MM.1S (cell line): ENCODE measurements around the gene MARK3.

Experiments used
- DNase-seq: peaks from one replicate; pipeline ENCODE4 v3.0.0-alpha.2; 2015
- H2AFZ ChIP-seq: fragments of 300-600 bp; sonication (generic); 2 replicates; pipeline ENCODE4 v1.6.0; 2016; ENCODE audit warnings: antibody characterized with exemption, low read length
- H3F3A ChIP-seq: fragments of 300-600 bp; sonication (generic); 2 replicates; pipeline ENCODE4 v1.6.1; 2016; ENCODE audit warnings: mild to moderate bottlenecking, antibody characterized with exemption, low read length, moderate library complexity, mixed read lengths; ENCODE audit not compliant: insufficient read depth
- H3K27ac ChIP-seq: fragments of 300-600 bp; sonication (generic); 2 replicates; pipeline ENCODE4 v1.5.1; 2016; ENCODE audit warnings: mild to moderate bottlenecking, low read length
- H3K27me3 ChIP-seq: fragments of 300-600 bp; sonication (generic); replicated peaks from 2 replicates; pipeline ENCODE4 v1.6.0; 2016; ENCODE audit warnings: low read length; ENCODE audit not compliant: insufficient read depth
- H3K36me3 ChIP-seq: fragments of 300-600 bp; sonication (generic); replicated peaks from 2 replicates; pipeline ENCODE4 v1.6.1; 2016; ENCODE audit warnings: mild to moderate bottlenecking, low read length, mixed read lengths; ENCODE audit not compliant: insufficient read depth
- H3K4me1 ChIP-seq: fragments of 300-600 bp; sonication (generic); 2 replicates; pipeline ENCODE4 v1.6.1; 2016; ENCODE audit warnings: low read length, mixed read lengths
- H3K4me2 ChIP-seq: fragments of 300-600 bp; sonication (generic); 2 replicates; pipeline ENCODE4 v1.6.0; 2016; ENCODE audit warnings: low read depth, low read length
- H3K4me3 ChIP-seq: fragments of 300-600 bp; sonication (generic); 2 replicates; pipeline ENCODE4 v1.5.1; 2016; ENCODE audit warnings: low read length, mixed read lengths
- H3K79me2 ChIP-seq: fragments of 300-600 bp; sonication (generic); 2 replicates; pipeline ENCODE4 v1.6.1; 2016; ENCODE audit warnings: mixed run types, low read length, mixed read lengths
- H3K9ac ChIP-seq: fragments of 300-600 bp; sonication (generic); 2 replicates; pipeline ENCODE4 v1.6.1; 2016; ENCODE audit warnings: low read length, mixed read lengths
- H3K9me2 ChIP-seq: fragments of 300-600 bp; sonication (generic); replicated peaks from 2 replicates; pipeline ENCODE4 v1.6.1; 2016; ENCODE audit warnings: mild to moderate bottlenecking, low read length, mixed read lengths; ENCODE audit not compliant: insufficient read depth
- H3K9me3 ChIP-seq: fragments of 300-600 bp; sonication (generic); replicated peaks from 2 replicates; pipeline ENCODE4 v1.6.1; 2016; ENCODE audit warnings: mild to moderate bottlenecking, low read length, mixed read lengths; ENCODE audit not compliant: insufficient read depth
- H4K20me1 ChIP-seq: fragments of 300-600 bp; sonication (generic); 2 replicates; pipeline ENCODE4 v1.6.1; 2016; ENCODE audit warnings: mild to moderate bottlenecking, low read length, moderate library complexity, mixed read lengths; ENCODE audit not compliant: insufficient read depth
- EZH2 ChIP-seq: fragments of 300-600 bp; sonication (generic); optimal IDR thresholded peaks from 2 replicates; pipeline ENCODE3; 2017; ENCODE audit warnings: low read depth, mild to moderate bottlenecking, antibody characterized with exemption, low read length, mixed read lengths
- EZH2phosphoT487 ChIP-seq: fragments of 300-600 bp; sonication (generic); IDR thresholded peaks from 2 replicates; pipeline ENCODE4 v1.6.1; 2018; ENCODE audit warnings: antibody characterized with exemption, low read length
- TF ChIP-seq, protein P1 (sequence below): fragments of 300-600 bp; sonication (generic); IDR thresholded peaks from 2 replicates; pipeline ENCODE4 v1.5.1; 2016; ENCODE audit warnings: antibody characterized with exemption, low read length, mixed read lengths

Gene MARK3

GRCh38 chr14:103519043-103519836, 134.0 kb downstream of the MARK3 start:
- H3F3A ChIP-seq = no peaks in the 10 kb centered on the region
- no peaks in the 10 kb centered on the region for H3K4me1 ChIP-seq
- no peak overlapping the region for H3K4me3 ChIP-seq
- H3K27ac ChIP-seq = no peak overlapping the region
- TF ChIP-seq EZH2 (no peak), EZH2phosphoT487 (no peak)
- TF ChIP-seq, protein P1, sequence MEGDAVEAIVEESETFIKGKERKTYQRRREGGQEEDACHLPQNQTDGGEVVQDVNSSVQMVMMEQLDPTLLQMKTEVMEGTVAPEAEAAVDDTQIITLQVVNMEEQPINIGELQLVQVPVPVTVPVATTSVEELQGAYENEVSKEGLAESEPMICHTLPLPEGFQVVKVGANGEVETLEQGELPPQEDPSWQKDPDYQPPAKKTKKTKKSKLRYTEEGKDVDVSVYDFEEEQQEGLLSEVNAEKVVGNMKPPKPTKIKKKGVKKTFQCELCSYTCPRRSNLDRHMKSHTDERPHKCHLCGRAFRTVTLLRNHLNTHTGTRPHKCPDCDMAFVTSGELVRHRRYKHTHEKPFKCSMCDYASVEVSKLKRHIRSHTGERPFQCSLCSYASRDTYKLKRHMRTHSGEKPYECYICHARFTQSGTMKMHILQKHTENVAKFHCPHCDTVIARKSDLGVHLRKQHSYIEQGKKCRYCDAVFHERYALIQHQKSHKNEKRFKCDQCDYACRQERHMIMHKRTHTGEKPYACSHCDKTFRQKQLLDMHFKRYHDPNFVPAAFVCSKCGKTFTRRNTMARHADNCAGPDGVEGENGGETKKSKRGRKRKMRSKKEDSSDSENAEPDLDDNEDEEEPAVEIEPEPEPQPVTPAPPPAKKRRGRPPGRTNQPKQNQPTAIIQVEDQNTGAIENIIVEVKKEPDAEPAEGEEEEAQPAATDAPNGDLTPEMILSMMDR = no peak
- H3K4me2 ChIP-seq = no peak overlapping the region
- H3K27me3 ChIP-seq = no peaks in the 10 kb centered on the region; the same call in 1 of the 2 replicates
- no peaks in the 10 kb centered on the region for H3K9me3 ChIP-seq
- H3K36me3 ChIP-seq = no peaks in the 10 kb centered on the region
- no peaks in the 10 kb centered on the region for H3K9me2 ChIP-seq
- no peak for DNase-seq
- no peaks in the 10 kb centered on the region for H4K20me1 ChIP-seq
- no peak overlapping the region for H2AFZ ChIP-seq
- no peaks in the 10 kb centered on the region for H3K79me2 ChIP-seq
- H3K9ac ChIP-seq = no peak overlapping the region

- Histone ChIP-seq H2AFZ (no peak overlapping the region), H3F3A (no peaks in the 10 kb centered on the region), H3K4me2 (no peak overlapping the region), H3K9ac (no peak overlapping the region), H4K20me1 (no peaks in the 10 kb centered on the region), H3K4me3 (no peak overlapping the region), H3K27ac (no peak overlapping the region), H3K79me2 (no peaks in the 10 kb centered on the region), H3K4me1 (no peaks in the 10 kb centered on the region), H3K36me3 (no peaks in the 10 kb centered on the region), H3K9me2 (no peaks in the 10 kb centered on the region), H3K27me3 (no peaks in the 10 kb centered on the region; the same call in 1 of the 2 replicates), H3K9me3 (no peaks in the 10 kb centered on the region)
- DNase-seq = no peak
- TF ChIP-seq, protein P1 = no peak
- TF ChIP-seq EZH2 (no peak), EZH2phosphoT487 (no peak)
Observed at GRCh38 chr14:103519837-103520212, 134.6 kb downstream of the MARK3 start.

DNA sequence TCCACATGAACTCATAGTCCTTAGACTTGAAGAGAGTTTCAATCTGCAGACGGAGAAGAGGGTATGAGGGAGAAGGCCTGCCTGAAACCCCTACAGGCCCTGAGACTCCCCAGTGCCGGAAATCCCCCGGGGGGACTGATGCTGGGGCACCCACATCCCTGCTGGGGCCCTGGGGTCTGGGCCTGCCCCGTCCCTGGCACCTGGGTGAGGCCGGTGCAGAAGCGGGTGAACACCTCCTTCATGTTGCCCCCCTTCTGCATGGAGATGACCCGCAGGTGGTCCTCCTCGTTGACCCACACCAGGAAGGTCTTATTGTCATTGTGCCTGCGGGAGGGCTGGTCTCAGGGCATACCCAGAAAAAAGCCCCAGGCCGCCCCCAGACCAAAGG, 135.0 kb downstream of the MARK3 start:
- no peaks in the 10 kb centered on the region for H3K79me2 ChIP-seq
- peak overlapping the region; percentile 60 for H3K4me2 ChIP-seq
- TF ChIP-seq, protein P1 = no peak
- TF ChIP-seq EZH2 = no peak
- TF ChIP-seq EZH2phosphoT487 = no peak
- H3K9me3 ChIP-seq = no peaks in the 10 kb centered on the region
- H4K20me1 ChIP-seq = no peaks in the 10 kb centered on the region
- H3K4me3 ChIP-seq = peak overlapping the region; percentile 57; the same call in 1 of the 2 replicates
- H2AFZ ChIP-seq = no peak overlapping the region
- H3K36me3 ChIP-seq = no peaks in the 10 kb centered on the region
- DNase-seq = no peak
- H3K4me1 ChIP-seq = no peaks in the 10 kb centered on the region
- no peak overlapping the region for H3K9ac ChIP-seq
- H3K9me2 ChIP-seq = no peaks in the 10 kb centered on the region
- H3K27ac ChIP-seq = no peak overlapping the region
- H3K27me3 ChIP-seq = no peaks in the 10 kb centered on the region; the same call in 1 of the 2 replicates
- no peaks in the 10 kb centered on the region for H3F3A ChIP-seq
